Measurements from ENCODE around the gene POLK. TPM values are rescaled to one million over a fixed set of nuclear protein-coding genes. Genes with fewer than 3 reads are reported as not detected.

POLK gene
- total RNA-seq, 2 experiments from 2014 or later: 16.0 to 29.5 TPM

DNA sequence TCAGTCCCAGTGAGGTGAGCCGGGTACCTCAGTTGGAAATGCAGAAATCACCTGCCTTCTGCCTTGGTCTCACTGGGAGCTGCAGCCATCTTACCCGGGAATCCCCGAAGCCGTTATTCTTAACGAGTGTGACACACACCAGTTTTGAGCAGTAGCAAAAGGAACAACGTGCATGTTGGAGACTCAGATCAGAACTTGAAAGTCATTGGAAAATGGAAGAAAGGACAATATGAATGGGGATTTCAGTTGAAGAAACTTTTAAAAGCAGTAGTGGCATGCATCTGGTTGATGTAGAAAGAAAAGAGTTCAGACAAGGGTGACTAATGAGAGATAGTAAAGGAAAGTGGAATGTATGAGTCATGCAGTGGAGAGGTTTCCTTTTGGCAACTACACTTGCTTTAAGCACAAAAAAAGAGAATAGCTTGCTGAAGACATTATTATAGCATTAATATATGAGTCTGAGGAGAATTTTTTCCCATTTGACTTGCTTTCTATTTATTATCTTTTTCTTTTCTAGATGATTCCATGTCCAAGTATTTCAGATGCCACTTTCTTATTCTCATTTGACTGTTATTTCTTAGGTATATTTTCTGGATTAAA, 55.1 kb downstream of the POLK start:
- no peak overlapping the region for H3K4me3 ChIP-seq (ENCODE audit: low read depth, low read length, poor library complexity, severe bottlenecking)
- intact Hi-C loops (cut with micrococcal nuclease; ENCODE audit: unreplicated experiment): no loop called here
- no peaks in the 10 kb centered on the region for H4K20me1 ChIP-seq (ENCODE audit: insufficient read depth, low read length)
- TF ChIP-seq, protein P1, sequence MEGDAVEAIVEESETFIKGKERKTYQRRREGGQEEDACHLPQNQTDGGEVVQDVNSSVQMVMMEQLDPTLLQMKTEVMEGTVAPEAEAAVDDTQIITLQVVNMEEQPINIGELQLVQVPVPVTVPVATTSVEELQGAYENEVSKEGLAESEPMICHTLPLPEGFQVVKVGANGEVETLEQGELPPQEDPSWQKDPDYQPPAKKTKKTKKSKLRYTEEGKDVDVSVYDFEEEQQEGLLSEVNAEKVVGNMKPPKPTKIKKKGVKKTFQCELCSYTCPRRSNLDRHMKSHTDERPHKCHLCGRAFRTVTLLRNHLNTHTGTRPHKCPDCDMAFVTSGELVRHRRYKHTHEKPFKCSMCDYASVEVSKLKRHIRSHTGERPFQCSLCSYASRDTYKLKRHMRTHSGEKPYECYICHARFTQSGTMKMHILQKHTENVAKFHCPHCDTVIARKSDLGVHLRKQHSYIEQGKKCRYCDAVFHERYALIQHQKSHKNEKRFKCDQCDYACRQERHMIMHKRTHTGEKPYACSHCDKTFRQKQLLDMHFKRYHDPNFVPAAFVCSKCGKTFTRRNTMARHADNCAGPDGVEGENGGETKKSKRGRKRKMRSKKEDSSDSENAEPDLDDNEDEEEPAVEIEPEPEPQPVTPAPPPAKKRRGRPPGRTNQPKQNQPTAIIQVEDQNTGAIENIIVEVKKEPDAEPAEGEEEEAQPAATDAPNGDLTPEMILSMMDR (conservative IDR thresholded peaks at IDR 0.05; ENCODE audit: low read length): no peak
- TF ChIP-seq EZH2phosphoT487 (IDR thresholded peaks at IDR 0.05; ENCODE audit: borderline replicate concordance, low read depth, low read length): no peak
- H2AFZ ChIP-seq (ENCODE audit: low read length): no peak overlapping the region
- H3K9me2 ChIP-seq (ENCODE audit: insufficient read depth, low read length): no peaks in the 10 kb centered on the region
- CTCF ChIA-PET (ENCODE audit: unreplicated experiment): no interaction called here
- H3K27ac ChIP-seq (ENCODE audit: low read depth, low read length, poor library complexity, severe bottlenecking): no peak overlapping the region
- H3K36me3 ChIP-seq (ENCODE audit: insufficient read depth, low read length): peaks cover 3% of the 10 kb centered on the region
- H3K9me3 ChIP-seq (ENCODE audit: low read length): no peaks in the 10 kb centered on the region
- BruUV-seq (replicated peaks): no TSS peak
- POLR2A ChIA-PET: no interaction called here
- H3K79me2 ChIP-seq (ENCODE audit: insufficient read depth, low read depth, low read length): no peaks in the 10 kb centered on the region
- DNase-seq (ENCODE audit: low spot score): no peak
- peaks cover 7% of the 10 kb centered on the region for H3K4me1 ChIP-seq (ENCODE audit: insufficient read depth, low read length, poor library complexity, severe bottlenecking)
- no peak overlapping the region for H3K4me2 ChIP-seq (ENCODE audit: low read length)

DNA sequence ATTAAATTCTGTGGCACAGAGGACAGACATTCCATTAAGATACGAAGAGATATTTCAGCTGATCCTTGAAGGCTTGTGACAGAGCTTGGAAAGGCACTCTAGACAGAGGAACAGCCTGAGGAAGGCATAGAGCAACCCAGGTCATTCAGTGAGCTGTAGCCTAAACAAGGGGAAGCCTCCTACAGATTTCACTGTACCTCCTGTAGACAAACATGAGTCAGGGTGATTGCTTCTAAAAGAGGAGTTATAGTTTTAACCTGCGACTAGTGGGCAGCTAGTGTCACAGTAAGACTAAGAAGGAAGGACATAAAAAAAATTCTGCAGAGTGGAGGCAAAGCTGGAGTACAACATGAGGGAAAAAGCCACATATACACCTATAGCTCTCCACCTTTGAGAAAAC, 56.0 kb downstream of the POLK start:
- no peak for DNase-seq (ENCODE audit: low spot score)
- Histone ChIP-seq H3K4me2 (ENCODE audit: low read length) (no peak overlapping the region), H3K27ac (ENCODE audit: low read depth, low read length, poor library complexity, severe bottlenecking) (no peak overlapping the region)

DNA sequence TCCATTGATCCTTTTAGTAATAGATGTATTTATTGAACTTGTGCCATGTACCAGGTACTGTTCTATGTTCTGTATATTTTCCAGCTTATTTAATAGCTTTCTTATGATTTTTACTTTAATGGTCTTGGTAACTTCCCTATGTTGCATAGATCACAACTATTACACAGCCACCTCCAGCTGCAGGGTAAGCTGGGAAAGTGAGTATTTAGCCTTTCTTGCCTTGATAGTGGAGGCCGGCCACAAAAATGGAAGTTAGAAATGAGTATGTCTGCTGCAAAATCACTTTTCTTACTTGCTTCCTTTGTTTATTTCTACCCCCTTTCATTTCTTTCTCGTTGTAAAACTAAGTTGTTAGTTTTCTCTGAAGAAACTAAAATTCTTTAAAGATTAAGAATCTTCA, 56.5 kb downstream of the POLK start:
- H3K79me2 ChIP-seq (ENCODE audit: insufficient read depth, low read depth, low read length): no peaks in the 10 kb centered on the region
- intact Hi-C loops (cut with micrococcal nuclease; ENCODE audit: unreplicated experiment): no loop called here
- no peak overlapping the region for H2AFZ ChIP-seq (ENCODE audit: low read length)
- peaks cover 6% of the 10 kb centered on the region for H3K36me3 ChIP-seq (ENCODE audit: insufficient read depth, low read length)
- H3K27ac ChIP-seq (ENCODE audit: low read depth, low read length, poor library complexity, severe bottlenecking): no peak overlapping the region
- BruUV-seq (replicated peaks): no TSS peak
- peaks cover 8% of the 10 kb centered on the region for H3K4me1 ChIP-seq (ENCODE audit: insufficient read depth, low read length, poor library complexity, severe bottlenecking)
- TF ChIP-seq EZH2phosphoT487 (IDR thresholded peaks at IDR 0.05; ENCODE audit: borderline replicate concordance, low read depth, low read length): no peak
- TF ChIP-seq, protein P1 (conservative IDR thresholded peaks at IDR 0.05; ENCODE audit: low read length): no peak
- DNase-seq (ENCODE audit: low spot score): no peak
- H3K4me3 ChIP-seq (ENCODE audit: low read depth, low read length, poor library complexity, severe bottlenecking): no peak overlapping the region
- ChIA-PET POLR2A (interaction anchor here (0.6 to 1.6 kb wide), 6 partner anchors 9 to 940 kb away, joined by 3 to 6 read pairs (median 3); partner anchors contain the start of genes CERT1 and POLK), CTCF (ENCODE audit: unreplicated experiment) (no interaction called here)
- H3K4me2 ChIP-seq (ENCODE audit: low read length): no peak overlapping the region
- H3K9me3 ChIP-seq (ENCODE audit: low read length): no peaks in the 10 kb centered on the region
- no peaks in the 10 kb centered on the region for H3K9me2 ChIP-seq (ENCODE audit: insufficient read depth, low read length)
- H4K20me1 ChIP-seq (ENCODE audit: insufficient read depth, low read length): no peaks in the 10 kb centered on the region

More for the DNA sequence above, 56.0 kb downstream of the POLK start:
- peaks cover 6% of the 10 kb centered on the region for H3K36me3 ChIP-seq (ENCODE audit: insufficient read depth, low read length)
- no peaks in the 10 kb centered on the region for H3K9me3 ChIP-seq (ENCODE audit: low read length)
- H3K4me1 ChIP-seq (ENCODE audit: insufficient read depth, low read length, poor library complexity, severe bottlenecking): peaks cover 8% of the 10 kb centered on the region
- no peak overlapping the region for H3K4me3 ChIP-seq (ENCODE audit: low read depth, low read length, poor library complexity, severe bottlenecking)
- TF ChIP-seq EZH2phosphoT487 (IDR thresholded peaks at IDR 0.05; ENCODE audit: borderline replicate concordance, low read depth, low read length): no peak
- TF ChIP-seq, protein P1 (conservative IDR thresholded peaks at IDR 0.05; ENCODE audit: low read length): no peak
- no TSS peak for BruUV-seq (replicated peaks)
- intact Hi-C loops (cut with micrococcal nuclease; ENCODE audit: unreplicated experiment): no loop called here
- no peaks in the 10 kb centered on the region for H4K20me1 ChIP-seq (ENCODE audit: insufficient read depth, low read length)
- no peaks in the 10 kb centered on the region for H3K79me2 ChIP-seq (ENCODE audit: insufficient read depth, low read depth, low read length)
- H3K9me2 ChIP-seq (ENCODE audit: insufficient read depth, low read length): no peaks in the 10 kb centered on the region
- POLR2A ChIA-PET: interaction anchor here (0.9 to 1.6 kb wide), 4 partner anchors 9 to 56 kb away, joined by 3 to 6 read pairs (median 4); partner anchors contain the start of genes CERT1 and POLK
- H2AFZ ChIP-seq (ENCODE audit: low read length): no peak overlapping the region
- CTCF ChIA-PET (ENCODE audit: unreplicated experiment): no interaction called here
